Measurements from ENCODE around the gene BEST4. TPM values are rescaled to one million over a fixed set of nuclear protein-coding genes. Genes with fewer than 3 reads are reported as not detected.
"Not testable (repeated sequence)": the region's sequence is repeated elsewhere in the genome, so short reads cannot be mapped to it uniquely, and the experiment has no call there.

Gene BEST4
- total RNA-seq, 3 donors from 2014 or later: 35.1 to 179 (median 94.0) TPM

- ATAC-seq (no peak), DNase-seq (no peak)
- no peak for TF ChIP-seq CTCF (IDR thresholded peaks at IDR 0.05)
- no peaks in the 10 kb centered on the region for H3K9me3 ChIP-seq
- peaks cover 8% of the 10 kb centered on the region for H3K4me1 ChIP-seq (ENCODE audit: low read depth)
- H3K36me3 ChIP-seq (ENCODE audit: low read depth): no peaks in the 10 kb centered on the region
- intact Hi-C loops (cut with DNase I, micrococcal nuclease): no loop called here
- H3K4me3 ChIP-seq: no peak overlapping the region
Measured at GRCh38 chr1:44817307-44817706, 29.3 kb upstream of the BEST4 start.

DNA sequence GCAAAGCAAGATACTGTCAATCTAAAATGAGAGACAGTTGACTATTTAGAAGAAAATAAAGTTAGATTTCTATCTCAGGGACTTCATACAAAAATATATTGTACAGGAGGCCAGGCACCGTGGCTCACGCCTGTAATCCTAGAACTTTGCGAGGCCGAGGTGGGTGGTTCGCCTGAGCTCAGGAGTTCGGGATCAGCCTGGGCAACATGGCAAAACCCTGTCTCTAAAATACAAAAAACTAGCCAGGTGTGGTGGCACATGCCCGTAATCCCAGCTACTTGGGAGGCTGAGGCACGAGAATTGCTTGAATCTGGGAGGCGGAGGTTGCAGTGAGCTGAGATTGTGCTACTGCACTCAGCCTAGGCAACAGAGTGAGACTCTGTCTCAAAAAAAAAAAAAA lies 28.0 kb upstream of the BEST4 start:
- H3K4me3 ChIP-seq; ATAC-seq; H3K36me3 ChIP-seq (ENCODE audit: low read depth); H3K9me3 ChIP-seq; intact Hi-C loops (cut with DNase I, micrococcal nuclease); H3K4me1 ChIP-seq (ENCODE audit: low read depth): not testable (repeated sequence)
- peak in 2 of 3 donors; percentile 12 to 25 for DNase-seq

DNA sequence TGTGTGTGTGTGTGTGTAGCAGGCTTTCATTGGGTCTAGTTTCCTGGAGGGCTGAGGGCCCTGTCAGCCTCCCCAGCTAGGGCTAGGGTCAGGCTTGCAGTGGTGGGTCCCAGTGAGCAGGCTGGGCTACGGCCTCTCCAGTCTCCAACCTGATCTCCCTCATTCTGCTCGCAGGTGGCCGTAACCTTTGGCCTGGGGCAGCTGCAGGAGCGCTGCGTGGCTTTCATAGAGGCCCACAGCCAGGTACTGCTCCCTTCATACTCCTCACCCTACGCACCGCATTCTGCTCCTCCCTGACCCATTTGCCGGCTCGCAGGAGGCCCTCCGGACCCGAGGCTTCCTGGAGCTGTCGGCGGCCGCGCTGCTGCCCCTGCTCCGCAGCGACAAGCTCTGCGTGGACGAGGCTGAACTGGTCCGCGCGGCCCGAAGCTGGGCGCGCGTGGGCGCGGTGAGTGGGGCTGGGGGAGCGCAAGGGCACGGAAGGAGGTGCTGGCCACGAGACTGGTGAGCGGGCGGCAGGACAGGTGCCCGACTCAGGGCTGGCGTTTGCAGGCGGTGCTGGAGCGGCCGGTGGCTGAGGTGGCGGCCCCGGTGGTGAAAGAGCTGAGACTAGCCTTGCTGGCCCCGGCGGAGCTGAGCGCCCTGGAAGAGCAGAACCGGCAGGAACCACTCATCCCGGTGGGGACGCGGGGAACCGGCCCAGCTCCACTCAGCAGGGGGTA lies 25.0 kb upstream of the BEST4 start:
- Histone ChIP-seq H3K4me3 (no peak overlapping the region), H3K9me3 (no peaks in the 10 kb centered on the region), H3K36me3 (ENCODE audit: low read depth) (no peaks in the 10 kb centered on the region), H3K4me1 (ENCODE audit: low read depth) (peaks cover 29% of the 10 kb centered on the region)
- DNase-seq (peak in 1 of 3 donors; percentile 70), ATAC-seq (peak; percentile 1)
- intact Hi-C loops (cut with DNase I, micrococcal nuclease): no loop called here
- no peak for TF ChIP-seq CTCF (IDR thresholded peaks at IDR 0.05)

GRCh38 chr1:44811234-44811633 lies 23.3 kb upstream of the BEST4 start:
- TF ChIP-seq CTCF (IDR thresholded peaks at IDR 0.05): no peak
- intact Hi-C loops (cut with DNase I, micrococcal nuclease): no loop called here
- peak in 1 of 3 donors; percentile 20 for DNase-seq
- no peak for ATAC-seq
- Histone ChIP-seq H3K36me3 (ENCODE audit: low read depth) (no peaks in the 10 kb centered on the region), H3K4me1 (ENCODE audit: low read depth) (peaks cover 46% of the 10 kb centered on the region), H3K4me3 (no peak overlapping the region), H3K9me3 (no peaks in the 10 kb centered on the region)

- H3K4me1 ChIP-seq (ENCODE audit: low read depth): peaks cover 48% of the 10 kb centered on the region
- H3K9me3 ChIP-seq; H3K36me3 ChIP-seq (ENCODE audit: low read depth); H3K4me3 ChIP-seq; intact Hi-C loops (cut with DNase I, micrococcal nuclease); ATAC-seq: not testable (repeated sequence)
- DNase-seq: peak in 2 of 3 donors; percentile 22 to 30
Measured at GRCh38 chr1:44810762-44811105, 22.8 kb upstream of the BEST4 start.

GRCh38 chr1:44810101-44810761 lies 22.3 kb upstream of the BEST4 start:
- Histone ChIP-seq H3K9me3 (no peaks in the 10 kb centered on the region), H3K4me3 (no peak overlapping the region), H3K36me3 (ENCODE audit: low read depth) (no peaks in the 10 kb centered on the region), H3K4me1 (ENCODE audit: low read depth) (peaks cover 48% of the 10 kb centered on the region)
- intact Hi-C loops (cut with DNase I, micrococcal nuclease): no loop called here
- DNase-seq: peak in 2 of 3 donors; percentile 57 to 78
- ATAC-seq: no peak
- no peak for TF ChIP-seq CTCF (IDR thresholded peaks at IDR 0.05)
